HEK293 (cell line): ENCODE measurements around the gene ZNF330.

Experiments
- CTCF ChIA-PET: fragments of 350-600 bp; formaldehyde crosslinking; extraction: SDS; loops from one replicate; lab custom pipeline; 2021; ENCODE audit warnings: antibody characterized with exemption; lab: Yijun Ruan, JAX
- POLR2A ChIA-PET: fragments of 300-600 bp; formaldehyde crosslinking; extraction: SDS; loops from one replicate; lab custom pipeline; 2020; ENCODE audit warnings: antibody characterized with exemption, inconsistent platforms; lab: Yijun Ruan, JAX
- H3K27ac ChIP-seq: fragments of 200-500 bp; sonication (Bioruptor generic); 2 replicates; pipeline ENCODE4 v1.5.1; 2014; ENCODE audit warnings: low read depth, low read length, control low read depth, inconsistent platforms; ENCODE audit errors: extremely low read depth
- H3K36me3 ChIP-seq, 2 experiments: fragments of 200-500 bp in 1 of 2; sonication (Bioruptor generic) in 1 of 2; 1 replicate in 1 of 2; 2 replicates in 1 of 2; pipeline ENCODE4 v1.5.1; 2014 to 2017; ENCODE audit warnings: inconsistent platforms in 2 of 2, low read length in 2 of 2; ENCODE audit not compliant: control insufficient read depth in 2 of 2, insufficient read depth in 1 of 2
- H3K4me1 ChIP-seq: fragments of 200-500 bp; sonication (Bioruptor generic); 2 replicates; pipeline ENCODE4 v1.5.1; 2014; ENCODE audit warnings: mild to moderate bottlenecking, low read length, inconsistent platforms; ENCODE audit not compliant: control insufficient read depth, insufficient read depth
- H3K4me3 ChIP-seq: 2 replicates; pipeline ENCODE4 v1.5.1; 2011; ENCODE audit warnings: low read depth, mild to moderate bottlenecking, control low read depth, low read length, moderate library complexity
- H3K9me3 ChIP-seq: fragments of 200-500 bp; sonication (Bioruptor generic); 2 replicates; pipeline ENCODE4 v1.5.1; 2014; ENCODE audit warnings: low read depth, low read length, inconsistent platforms; ENCODE audit not compliant: control insufficient read depth, insufficient read depth
- FEZF1 ChIP-seq: fragments of 450-650 bp; formaldehyde crosslinking; IDR thresholded peaks from 2 replicates; pipeline ENCODE4 v1.5.1; 2016; ENCODE audit warnings: missing biosample characterization, missing genetic modification characterization
- GLIS1 ChIP-seq: fragments of 450-650 bp; formaldehyde crosslinking; IDR thresholded peaks from 2 replicates; pipeline ENCODE4 v1.5.1; 2016; ENCODE audit warnings: missing biosample characterization, missing genetic modification characterization
- HOXA7 ChIP-seq: sonication (generic); formaldehyde crosslinking; IDR thresholded peaks from 2 replicates; pipeline ENCODE4 v1.8.1; 2022; ENCODE audit warnings: missing genetic modification reagents, borderline replicate concordance
- KLF7 ChIP-seq: fragments of 450-650 bp; formaldehyde crosslinking; IDR thresholded peaks from 2 replicates; pipeline ENCODE4 v1.5.1; 2016; ENCODE audit warnings: missing biosample characterization, missing genetic modification characterization, borderline replicate concordance
- YY2 ChIP-seq: fragments of 450-650 bp; formaldehyde crosslinking; IDR thresholded peaks from 2 replicates; pipeline ENCODE4 v1.5.1; 2016; ENCODE audit warnings: missing biosample characterization, missing genetic modification characterization
- ZBTB21 ChIP-seq: fragments of 450-650 bp; formaldehyde crosslinking; IDR thresholded peaks from 2 replicates; pipeline ENCODE4 v1.5.1; 2017; ENCODE audit warnings: missing biosample characterization, missing genetic modification characterization
- ZBTB7A ChIP-seq: fragments of 450-650 bp; formaldehyde crosslinking; IDR thresholded peaks from 2 replicates; pipeline ENCODE4 v1.5.1; 2016; ENCODE audit warnings: low read depth, missing biosample characterization, missing genetic modification characterization
- ZEB2 ChIP-seq: fragments of 450-650 bp; formaldehyde crosslinking; IDR thresholded peaks from 2 replicates; pipeline ENCODE4 v1.5.1; 2016; ENCODE audit warnings: missing biosample characterization, missing genetic modification characterization
- ZNF112 ChIP-seq: fragments of 450-650 bp; formaldehyde crosslinking; IDR thresholded peaks from 2 replicates; pipeline ENCODE4 v1.5.0; 2017; ENCODE audit warnings: missing biosample characterization, missing genetic modification characterization
- ZNF114 ChIP-seq: fragments of 450-650 bp; formaldehyde crosslinking; IDR thresholded peaks from 2 replicates; pipeline ENCODE4 v1.5.0; 2017; ENCODE audit warnings: missing biosample characterization, missing genetic modification characterization
- ZNF24 ChIP-seq: fragments of 450-650 bp; formaldehyde crosslinking; IDR thresholded peaks from 2 replicates; pipeline ENCODE4 v1.5.1; 2016; ENCODE audit warnings: missing biosample characterization, missing genetic modification characterization
- ZNF311 ChIP-seq: fragments of 450-650 bp; formaldehyde crosslinking; IDR thresholded peaks from 2 replicates; pipeline ENCODE4 v1.5.1; 2017; ENCODE audit warnings: missing biosample characterization, missing genetic modification characterization, borderline replicate concordance
- ZNF341 ChIP-seq: fragments of 450-650 bp; formaldehyde crosslinking; IDR thresholded peaks from 2 replicates; pipeline ENCODE4; 2016; ENCODE audit warnings: low read depth, missing biosample characterization, missing genetic modification characterization
- ZNF571 ChIP-seq: fragments of 450-650 bp; formaldehyde crosslinking; IDR thresholded peaks from 2 replicates; pipeline ENCODE4 v1.5.0; 2017; ENCODE audit warnings: missing biosample characterization, missing genetic modification characterization
- ZNF658 ChIP-seq: fragments of 450-650 bp; formaldehyde crosslinking; IDR thresholded peaks from 2 replicates; pipeline ENCODE4; 2016; ENCODE audit warnings: missing biosample characterization, missing genetic modification characterization
- ZNF701 ChIP-seq: fragments of 450-650 bp; formaldehyde crosslinking; IDR thresholded peaks from 2 replicates; pipeline ENCODE4 v1.5.1; 2016; ENCODE audit warnings: missing biosample characterization, missing genetic modification characterization
- ZNF776 ChIP-seq: fragments of 450-650 bp; formaldehyde crosslinking; IDR thresholded peaks from 2 replicates; pipeline ENCODE4 v1.5.0; 2017; ENCODE audit warnings: missing biosample characterization, missing genetic modification characterization, borderline replicate concordance
- ZNF785 ChIP-seq: fragments of 450-650 bp; formaldehyde crosslinking; IDR thresholded peaks from 2 replicates; pipeline ENCODE4 v1.5.1; 2016; ENCODE audit warnings: missing biosample characterization, missing genetic modification characterization
- ZNF791 ChIP-seq: fragments of 450-650 bp; formaldehyde crosslinking; IDR thresholded peaks from 2 replicates; pipeline ENCODE4 v1.5.1; 2016; ENCODE audit warnings: missing biosample characterization, missing genetic modification characterization
- TF ChIP-seq, protein P1 (sequence below): fragments of 450-650 bp; formaldehyde crosslinking; IDR thresholded peaks from 2 replicates; pipeline ENCODE4 v1.5.1; 2016; ENCODE audit warnings: missing biosample characterization, missing genetic modification characterization
- TF ChIP-seq, protein P2 (sequence below): fragments of 450-650 bp; formaldehyde crosslinking; IDR thresholded peaks from 2 replicates; pipeline ENCODE4 v1.5.1; 2017; ENCODE audit warnings: missing biosample characterization, missing genetic modification characterization
- TF ChIP-seq, protein P3 (sequence below): fragments of 450-650 bp; formaldehyde crosslinking; IDR thresholded peaks from 2 replicates; pipeline ENCODE4 v1.5.1; 2017; ENCODE audit warnings: missing biosample characterization, missing genetic modification characterization
- TF ChIP-seq, protein P4 (sequence below): fragments of 450-650 bp; formaldehyde crosslinking; IDR thresholded peaks from 2 replicates; pipeline ENCODE4 v1.5.1; 2016; ENCODE audit warnings: missing biosample characterization, missing genetic modification characterization

The ZNF330 gene

DNA sequence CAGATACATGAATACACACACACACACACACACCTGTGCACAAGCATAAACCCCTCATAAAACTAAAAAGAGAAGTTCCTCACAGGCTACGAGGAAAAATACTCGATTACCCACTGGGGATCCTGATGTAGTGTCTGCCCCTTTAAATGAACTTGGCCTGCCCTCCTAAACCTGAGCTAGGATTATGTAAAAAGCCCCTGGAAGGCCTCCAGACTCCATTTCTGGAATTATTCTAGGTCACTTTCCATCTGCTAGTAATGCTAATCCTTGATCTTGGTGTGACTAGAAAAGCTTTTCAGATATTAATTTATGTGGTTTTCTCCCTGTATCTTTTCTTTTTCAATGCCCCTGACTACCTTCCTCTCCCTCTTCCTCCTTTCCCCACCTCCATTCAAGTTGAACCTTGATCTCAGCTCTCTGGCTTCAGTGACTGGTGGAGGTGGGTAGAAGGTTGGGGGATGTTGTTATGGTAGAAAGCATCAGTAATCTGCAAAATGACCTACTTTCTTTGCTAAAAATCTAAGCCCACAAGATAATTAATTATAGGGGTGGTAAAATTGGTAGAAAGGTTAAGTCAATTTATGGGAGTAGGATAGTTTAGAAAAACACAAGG, 25.5 kb upstream of the ZNF330 start:
- CTCF ChIA-PET = no interaction called here
- H3K27ac ChIP-seq = no peak overlapping the region
- H3K9me3 ChIP-seq = no peaks in the 10 kb centered on the region
- no peak overlapping the region for H3K4me3 ChIP-seq
- no peak for TF ChIP-seq FEZF1
- TF ChIP-seq ZNF114 (tag by site-specific recombination) = no peak
- no peak for TF ChIP-seq ZNF776 (tag by site-specific recombination)
- TF ChIP-seq ZBTB7A (tag by site-specific recombination) = no peak
- no peak for TF ChIP-seq ZNF571 (tag by site-specific recombination)
- TF ChIP-seq, protein P1, sequence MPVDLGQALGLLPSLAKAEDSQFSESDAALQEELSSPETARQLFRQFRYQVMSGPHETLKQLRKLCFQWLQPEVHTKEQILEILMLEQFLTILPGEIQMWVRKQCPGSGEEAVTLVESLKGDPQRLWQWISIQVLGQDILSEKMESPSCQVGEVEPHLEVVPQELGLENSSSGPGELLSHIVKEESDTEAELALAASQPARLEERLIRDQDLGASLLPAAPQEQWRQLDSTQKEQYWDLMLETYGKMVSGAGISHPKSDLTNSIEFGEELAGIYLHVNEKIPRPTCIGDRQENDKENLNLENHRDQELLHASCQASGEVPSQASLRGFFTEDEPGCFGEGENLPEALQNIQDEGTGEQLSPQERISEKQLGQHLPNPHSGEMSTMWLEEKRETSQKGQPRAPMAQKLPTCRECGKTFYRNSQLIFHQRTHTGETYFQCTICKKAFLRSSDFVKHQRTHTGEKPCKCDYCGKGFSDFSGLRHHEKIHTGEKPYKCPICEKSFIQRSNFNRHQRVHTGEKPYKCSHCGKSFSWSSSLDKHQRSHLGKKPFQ (tag by site-specific recombination) = no peak
- H3K36me3 ChIP-seq = no peaks in the 10 kb centered on the region
- H3K4me1 ChIP-seq = no peaks in the 10 kb centered on the region
- POLR2A ChIA-PET = no interaction called here

DNA sequence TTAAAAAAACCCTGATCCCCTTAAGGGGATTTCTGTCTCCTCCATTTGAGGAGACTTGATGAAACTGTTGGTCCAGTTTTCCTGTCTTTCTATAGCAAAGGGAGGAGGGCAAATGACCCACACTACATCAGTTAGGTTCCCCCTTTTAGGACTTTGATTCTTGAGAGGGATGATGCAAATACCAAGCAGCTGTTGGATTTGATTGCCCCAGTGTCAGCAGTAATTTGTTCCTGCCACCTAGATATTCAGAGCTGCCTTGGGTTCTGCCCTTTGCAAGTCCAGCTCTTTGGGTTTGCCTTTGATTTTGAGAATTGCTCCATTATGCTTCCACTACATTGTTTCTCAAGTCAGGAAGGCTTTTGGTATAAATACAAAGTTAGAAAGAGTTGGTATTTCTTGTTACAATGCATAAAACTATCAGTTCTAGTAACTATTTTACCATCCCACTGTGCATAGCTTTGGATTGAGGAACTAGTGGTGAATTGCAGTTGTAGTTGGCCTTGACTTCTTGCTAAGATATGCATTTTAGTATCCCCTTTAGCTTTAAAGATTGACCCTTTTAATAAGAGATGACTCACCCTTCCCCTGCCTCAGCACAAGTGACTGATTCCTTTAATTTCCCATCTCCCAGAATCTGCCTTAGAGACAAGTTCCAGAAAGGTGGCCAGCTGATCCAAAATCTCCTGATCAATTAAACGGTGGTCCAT, 24.3 kb upstream of the ZNF330 start:
- H3K4me1 ChIP-seq = no peaks in the 10 kb centered on the region
- H3K9me3 ChIP-seq = no peaks in the 10 kb centered on the region
- TF ChIP-seq ZNF341 (tag by site-specific recombination) (no peak), KLF7 (tag by site-specific recombination) (no peak)
- TF ChIP-seq, protein P2, sequence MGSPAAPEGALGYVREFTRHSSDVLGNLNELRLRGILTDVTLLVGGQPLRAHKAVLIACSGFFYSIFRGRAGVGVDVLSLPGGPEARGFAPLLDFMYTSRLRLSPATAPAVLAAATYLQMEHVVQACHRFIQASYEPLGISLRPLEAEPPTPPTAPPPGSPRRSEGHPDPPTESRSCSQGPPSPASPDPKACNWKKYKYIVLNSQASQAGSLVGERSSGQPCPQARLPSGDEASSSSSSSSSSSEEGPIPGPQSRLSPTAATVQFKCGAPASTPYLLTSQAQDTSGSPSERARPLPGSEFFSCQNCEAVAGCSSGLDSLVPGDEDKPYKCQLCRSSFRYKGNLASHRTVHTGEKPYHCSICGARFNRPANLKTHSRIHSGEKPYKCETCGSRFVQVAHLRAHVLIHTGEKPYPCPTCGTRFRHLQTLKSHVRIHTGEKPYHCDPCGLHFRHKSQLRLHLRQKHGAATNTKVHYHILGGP (tag by site-specific recombination) = no peak
- TF ChIP-seq, protein P3, sequence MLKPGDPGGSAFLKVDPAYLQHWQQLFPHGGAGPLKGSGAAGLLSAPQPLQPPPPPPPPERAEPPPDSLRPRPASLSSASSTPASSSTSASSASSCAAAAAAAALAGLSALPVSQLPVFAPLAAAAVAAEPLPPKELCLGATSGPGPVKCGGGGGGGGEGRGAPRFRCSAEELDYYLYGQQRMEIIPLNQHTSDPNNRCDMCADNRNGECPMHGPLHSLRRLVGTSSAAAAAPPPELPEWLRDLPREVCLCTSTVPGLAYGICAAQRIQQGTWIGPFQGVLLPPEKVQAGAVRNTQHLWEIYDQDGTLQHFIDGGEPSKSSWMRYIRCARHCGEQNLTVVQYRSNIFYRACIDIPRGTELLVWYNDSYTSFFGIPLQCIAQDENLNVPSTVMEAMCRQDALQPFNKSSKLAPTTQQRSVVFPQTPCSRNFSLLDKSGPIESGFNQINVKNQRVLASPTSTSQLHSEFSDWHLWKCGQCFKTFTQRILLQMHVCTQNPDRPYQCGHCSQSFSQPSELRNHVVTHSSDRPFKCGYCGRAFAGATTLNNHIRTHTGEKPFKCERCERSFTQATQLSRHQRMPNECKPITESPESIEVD = no peak
- TF ChIP-seq, protein P4, sequence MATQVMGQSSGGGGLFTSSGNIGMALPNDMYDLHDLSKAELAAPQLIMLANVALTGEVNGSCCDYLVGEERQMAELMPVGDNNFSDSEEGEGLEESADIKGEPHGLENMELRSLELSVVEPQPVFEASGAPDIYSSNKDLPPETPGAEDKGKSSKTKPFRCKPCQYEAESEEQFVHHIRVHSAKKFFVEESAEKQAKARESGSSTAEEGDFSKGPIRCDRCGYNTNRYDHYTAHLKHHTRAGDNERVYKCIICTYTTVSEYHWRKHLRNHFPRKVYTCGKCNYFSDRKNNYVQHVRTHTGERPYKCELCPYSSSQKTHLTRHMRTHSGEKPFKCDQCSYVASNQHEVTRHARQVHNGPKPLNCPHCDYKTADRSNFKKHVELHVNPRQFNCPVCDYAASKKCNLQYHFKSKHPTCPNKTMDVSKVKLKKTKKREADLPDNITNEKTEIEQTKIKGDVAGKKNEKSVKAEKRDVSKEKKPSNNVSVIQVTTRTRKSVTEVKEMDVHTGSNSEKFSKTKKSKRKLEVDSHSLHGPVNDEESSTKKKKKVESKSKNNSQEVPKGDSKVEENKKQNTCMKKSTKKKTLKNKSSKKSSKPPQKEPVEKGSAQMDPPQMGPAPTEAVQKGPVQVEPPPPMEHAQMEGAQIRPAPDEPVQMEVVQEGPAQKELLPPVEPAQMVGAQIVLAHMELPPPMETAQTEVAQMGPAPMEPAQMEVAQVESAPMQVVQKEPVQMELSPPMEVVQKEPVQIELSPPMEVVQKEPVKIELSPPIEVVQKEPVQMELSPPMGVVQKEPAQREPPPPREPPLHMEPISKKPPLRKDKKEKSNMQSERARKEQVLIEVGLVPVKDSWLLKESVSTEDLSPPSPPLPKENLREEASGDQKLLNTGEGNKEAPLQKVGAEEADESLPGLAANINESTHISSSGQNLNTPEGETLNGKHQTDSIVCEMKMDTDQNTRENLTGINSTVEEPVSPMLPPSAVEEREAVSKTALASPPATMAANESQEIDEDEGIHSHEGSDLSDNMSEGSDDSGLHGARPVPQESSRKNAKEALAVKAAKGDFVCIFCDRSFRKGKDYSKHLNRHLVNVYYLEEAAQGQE (tag by site-specific recombination) = no peak
- H3K36me3 ChIP-seq = no peaks in the 10 kb centered on the region
- H3K4me3 ChIP-seq = no peak overlapping the region
- ChIA-PET POLR2A (no interaction called here), CTCF (interaction anchor here (0.6 kb wide), 1 partner anchor 785 kb away, joined by 3 read pairs; no protein-coding TSS in a partner anchor)
- H3K27ac ChIP-seq = no peak overlapping the region

DNA sequence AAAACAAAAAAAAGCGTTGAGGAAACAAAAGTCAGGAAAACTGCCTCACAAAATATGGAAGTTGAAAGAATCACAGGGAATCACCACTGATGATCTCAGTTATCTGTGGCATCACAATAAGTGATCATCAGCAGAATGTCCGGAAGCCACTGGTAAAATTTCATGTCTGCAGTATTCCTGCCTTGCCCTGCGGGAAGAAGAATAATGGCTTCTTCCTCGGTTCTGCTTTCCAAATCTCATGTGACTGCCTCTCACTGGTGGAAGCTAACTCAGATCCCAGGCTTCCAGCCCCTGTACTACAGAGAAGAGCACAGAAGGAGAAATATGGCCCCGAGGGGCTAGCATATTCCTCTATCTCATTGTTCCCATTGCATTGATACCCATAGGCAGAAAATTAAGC, 12.7 kb upstream of the ZNF330 start:
- Histone ChIP-seq H3K9me3 (no peaks in the 10 kb centered on the region), H3K36me3 (no peaks in the 10 kb centered on the region), H3K4me3 (no peak overlapping the region), H3K4me1 (no peaks in the 10 kb centered on the region), H3K27ac (no peak overlapping the region)
- CTCF ChIA-PET = no interaction called here
- POLR2A ChIA-PET = no interaction called here
- no peak for TF ChIP-seq ZNF658
- TF ChIP-seq ZNF24 = no peak
- no peak for TF ChIP-seq GLIS1 (tag by site-specific recombination)
- TF ChIP-seq ZBTB21 (tag by site-specific recombination) = no peak
- TF ChIP-seq YY2 = no peak
- no peak for TF ChIP-seq ZNF311 (tag by site-specific recombination)
- no peak for TF ChIP-seq HOXA7 (CRISPR knock-in tag)
- TF ChIP-seq ZNF785 = no peak
- no peak for TF ChIP-seq ZEB2 (tag by site-specific recombination)
- no peak for TF ChIP-seq ZNF791
- no peak for TF ChIP-seq ZNF701 (tag by site-specific recombination)
- TF ChIP-seq ZNF112 (tag by site-specific recombination) = no peak
